GM10248 (cell line): ENCODE data around the gene BTNL8.
A peak's percentile ranks its signal among the peaks of the same experiment; 100 is the strongest.

Experiments used
- CTCF ChIA-PET: fragments of 300-600 bp; sonication (Branson Sonifier 250); formaldehyde crosslinking; extraction: SDS; loops from one replicate; lab custom pipeline; 2021; ENCODE audit warnings: antibody characterized with exemption; lab: Yijun Ruan, JAX
- POLR2A ChIA-PET: fragments of 350-650 bp; sonication (Branson Sonifier 250); formaldehyde crosslinking; extraction: SDS; loops from one replicate; lab custom pipeline; 2020; ENCODE audit warnings: antibody characterized with exemption; lab: Yijun Ruan, JAX
- DNase-seq: peaks from one replicate; pipeline ENCODE4 v3.0.0; 2012; ENCODE audit errors: extremely low spot score
- TF ChIP-seq, protein P1 (sequence below): IDR thresholded peaks from 2 replicates; pipeline ENCODE4 v1.5.1; 2012; ENCODE audit warnings: mild to moderate bottlenecking, low read depth; ENCODE audit errors: extremely low read depth, missing control alignments, control extremely low read depth

Gene BTNL8

DNA sequence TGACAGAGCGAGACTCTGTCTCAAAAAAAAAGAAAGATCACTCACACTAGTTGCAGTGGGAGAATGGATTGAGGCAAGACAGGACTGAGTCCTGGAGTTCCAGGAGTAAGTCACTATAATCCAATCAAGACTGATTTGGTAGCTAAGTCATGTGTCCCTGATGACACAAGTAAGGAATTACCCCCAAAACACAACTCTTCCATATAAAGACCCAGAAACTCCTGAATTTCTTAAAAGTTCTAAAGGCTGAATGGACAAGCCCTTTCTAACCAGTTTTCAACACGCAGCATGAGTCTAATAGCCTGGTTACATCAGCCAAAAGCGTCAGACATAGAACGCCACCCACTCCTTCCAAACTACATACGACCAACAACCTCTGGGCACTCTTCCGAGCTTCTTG lies 40.4 kb upstream of the BTNL8 start:
- ChIA-PET POLR2A (no interaction called here), CTCF (interaction anchor here (1.9 kb wide), 1 partner anchor 10 kb away, joined by 9 read pairs; no protein-coding TSS in a partner anchor)
- TF ChIP-seq, protein P1, sequence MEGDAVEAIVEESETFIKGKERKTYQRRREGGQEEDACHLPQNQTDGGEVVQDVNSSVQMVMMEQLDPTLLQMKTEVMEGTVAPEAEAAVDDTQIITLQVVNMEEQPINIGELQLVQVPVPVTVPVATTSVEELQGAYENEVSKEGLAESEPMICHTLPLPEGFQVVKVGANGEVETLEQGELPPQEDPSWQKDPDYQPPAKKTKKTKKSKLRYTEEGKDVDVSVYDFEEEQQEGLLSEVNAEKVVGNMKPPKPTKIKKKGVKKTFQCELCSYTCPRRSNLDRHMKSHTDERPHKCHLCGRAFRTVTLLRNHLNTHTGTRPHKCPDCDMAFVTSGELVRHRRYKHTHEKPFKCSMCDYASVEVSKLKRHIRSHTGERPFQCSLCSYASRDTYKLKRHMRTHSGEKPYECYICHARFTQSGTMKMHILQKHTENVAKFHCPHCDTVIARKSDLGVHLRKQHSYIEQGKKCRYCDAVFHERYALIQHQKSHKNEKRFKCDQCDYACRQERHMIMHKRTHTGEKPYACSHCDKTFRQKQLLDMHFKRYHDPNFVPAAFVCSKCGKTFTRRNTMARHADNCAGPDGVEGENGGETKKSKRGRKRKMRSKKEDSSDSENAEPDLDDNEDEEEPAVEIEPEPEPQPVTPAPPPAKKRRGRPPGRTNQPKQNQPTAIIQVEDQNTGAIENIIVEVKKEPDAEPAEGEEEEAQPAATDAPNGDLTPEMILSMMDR: no peak
- DNase-seq: no peak

DNA sequence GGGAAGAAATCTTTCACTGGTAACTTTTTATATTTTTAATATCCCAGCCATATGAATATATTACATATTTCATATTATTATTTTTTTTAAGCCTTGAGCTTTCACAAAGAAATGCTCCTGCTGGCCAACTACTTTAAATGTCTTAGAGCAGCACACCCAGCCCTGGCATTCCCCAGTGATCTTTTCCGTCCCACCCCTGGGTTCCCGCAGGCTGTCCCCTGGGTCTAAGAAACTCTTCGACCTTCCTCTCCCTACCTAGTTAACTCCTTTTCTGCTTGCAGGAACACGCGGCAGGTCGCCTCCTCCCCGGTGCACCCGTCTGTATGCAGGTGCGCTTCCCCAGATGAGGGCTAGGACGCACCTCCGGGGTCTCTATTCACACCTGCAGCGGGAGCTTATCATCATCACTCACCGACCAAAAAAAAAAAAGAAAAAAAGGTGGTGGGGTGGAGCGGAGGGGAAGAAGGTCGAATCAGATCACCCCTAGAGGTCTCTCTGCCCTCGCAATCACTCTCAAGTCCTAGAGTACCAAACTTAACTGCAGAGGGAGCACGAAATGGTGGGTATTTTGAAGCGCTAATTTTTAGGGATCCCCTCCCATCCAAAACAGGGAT lies 38.6 kb upstream of the BTNL8 start:
- TF ChIP-seq, protein P1: peak; percentile 50
- DNase-seq: peak; percentile 76
- ChIA-PET POLR2A (interaction anchor here (0.6 kb wide), 6 partner anchors 27 to 401 kb away, joined by 3 to 7 read pairs (median 5); no protein-coding TSS in a partner anchor), CTCF (interaction anchor here (0.7 to 2.5 kb wide), 7 partner anchors 9 to 300 kb away, joined by 3 to 11 read pairs (median 4); no protein-coding TSS in a partner anchor)

DNA sequence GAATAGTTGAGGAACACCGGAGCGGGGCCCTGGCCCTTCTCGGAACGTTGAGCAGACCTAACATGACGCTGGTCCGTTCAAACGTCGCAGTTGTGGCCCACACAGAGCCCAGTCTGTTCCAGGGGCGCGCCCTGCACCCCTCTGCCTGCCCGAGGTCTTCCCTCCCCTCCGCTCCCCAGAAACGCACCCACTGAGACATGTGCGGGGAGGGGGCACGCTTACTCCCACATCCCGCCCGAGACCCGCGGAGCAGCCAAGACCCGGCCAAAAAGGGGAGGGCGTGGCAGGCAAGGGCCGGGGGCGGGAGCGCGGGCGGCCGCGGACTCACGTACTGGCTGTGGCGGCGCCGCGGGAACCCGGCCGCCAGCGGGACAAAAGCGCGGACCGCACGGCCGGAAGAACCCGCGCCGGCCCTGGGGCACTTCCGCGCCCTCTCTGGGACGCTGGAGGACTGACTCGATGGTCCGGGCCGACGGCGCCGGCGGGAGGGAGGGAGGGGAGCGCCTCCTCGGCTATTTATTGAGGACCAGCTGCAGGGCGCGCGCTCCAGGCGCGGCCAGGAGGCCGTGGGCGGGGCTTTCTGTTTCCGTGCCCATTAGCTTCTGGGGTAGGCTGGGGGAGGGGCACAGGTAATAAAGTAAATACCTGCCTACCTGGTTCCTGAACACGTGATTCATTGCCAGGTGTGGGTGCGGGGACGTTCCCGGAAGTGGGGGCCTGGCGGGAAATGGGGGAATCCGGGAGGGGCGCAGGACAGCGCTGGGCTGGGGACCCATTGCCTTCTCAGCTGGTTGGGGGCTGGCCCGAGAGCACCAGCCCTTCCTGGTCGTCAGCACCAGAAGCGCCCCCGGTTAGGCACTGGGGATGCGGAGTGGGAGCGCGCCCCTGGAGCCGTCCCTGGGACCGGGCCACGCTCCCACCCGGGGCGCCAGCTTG lies 37.8 kb upstream of the BTNL8 start, which contains the start of gene ZFP62:
Gene ZFP62 (minus strand): TSS at position 390 of the 936 bp plus-strand sequence. CDS start 57 bp downstream, at position 333.
- DNase-seq: peak; percentile 92
- ChIA-PET POLR2A (interaction anchor here (0.6 kb wide), 1 partner anchor 401 kb away, joined by 3 read pairs; no protein-coding TSS in a partner anchor), CTCF (interaction anchor here (0.7 to 2.5 kb wide), 6 partner anchors 10 to 299 kb away, joined by 3 to 11 read pairs (median 4); no protein-coding TSS in a partner anchor)
- TF ChIP-seq, protein P1: no peak

DNA sequence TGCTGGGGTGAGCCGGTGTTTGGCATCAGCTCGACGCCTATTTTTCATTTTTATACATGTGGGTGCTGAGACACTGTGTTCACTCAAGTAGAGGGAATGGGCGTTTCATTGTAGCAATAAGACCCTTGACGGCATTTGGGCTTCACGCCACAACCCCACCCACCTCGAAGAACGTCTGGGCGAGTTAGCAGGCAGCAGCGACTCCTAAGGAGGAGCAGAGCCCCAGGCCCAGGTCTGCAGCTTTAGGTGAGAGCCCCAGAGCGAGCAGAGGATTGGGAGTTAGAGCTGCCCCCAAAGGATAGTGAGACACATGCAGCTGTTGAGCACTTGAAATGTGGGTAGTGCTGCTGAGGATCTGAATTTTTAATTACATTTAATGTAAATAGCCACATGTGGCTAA lies 36.3 kb upstream of the BTNL8 start:
- TF ChIP-seq, protein P1: no peak
- ChIA-PET POLR2A (no interaction called here), CTCF (interaction anchor here (0.6 to 2.5 kb wide), 7 partner anchors 13 to 78 kb away, joined by 3 to 11 read pairs (median 4); no protein-coding TSS in a partner anchor)
- DNase-seq: no peak

DNA sequence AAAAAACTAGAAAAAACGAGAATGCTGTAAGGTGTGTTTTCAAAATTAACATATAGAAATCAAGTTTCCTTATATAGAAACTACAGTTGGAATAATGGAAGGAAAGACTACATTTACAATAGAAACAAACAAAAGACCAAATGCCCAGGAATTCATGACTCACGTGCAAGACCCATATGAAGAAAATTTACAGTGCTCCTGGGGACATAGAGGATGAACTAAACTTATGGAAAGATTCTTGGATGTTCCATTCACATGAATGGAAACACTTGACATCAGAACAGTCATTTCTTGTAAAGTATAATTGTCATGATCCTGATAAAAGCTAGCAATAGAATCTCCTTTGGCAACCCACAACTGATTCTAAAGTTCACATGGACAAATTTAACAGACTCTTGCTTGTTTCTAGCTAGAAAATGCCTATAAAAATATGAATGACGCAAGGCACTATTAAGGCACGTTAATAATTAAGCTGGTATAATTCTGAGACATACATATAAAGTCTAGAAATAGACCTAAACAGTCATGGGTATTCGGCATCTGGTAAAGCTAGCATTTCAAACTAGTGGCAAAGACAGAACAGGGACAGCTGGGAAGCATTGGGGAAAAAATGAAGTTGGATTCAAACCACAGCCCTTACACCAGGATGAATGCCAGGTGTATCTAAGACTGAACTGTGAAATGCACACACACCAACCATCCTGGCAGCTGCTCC lies 32.8 kb upstream of the BTNL8 start:
- CTCF ChIA-PET: interaction anchor here (1.7 kb wide), 1 partner anchor 319 kb away, joined by 4 read pairs; no protein-coding TSS in a partner anchor

More for the DNA sequence above, 32.8 kb upstream of the BTNL8 start:
- POLR2A ChIA-PET: no interaction called here
- TF ChIP-seq, protein P1: no peak
- no peak for DNase-seq
